ENCODE results near the gene LGALS16.

GRCh38 chr19:39705578-39706188, 50.0 kb downstream of the LGALS16 start:
- TF ChIP-seq, protein P1, sequence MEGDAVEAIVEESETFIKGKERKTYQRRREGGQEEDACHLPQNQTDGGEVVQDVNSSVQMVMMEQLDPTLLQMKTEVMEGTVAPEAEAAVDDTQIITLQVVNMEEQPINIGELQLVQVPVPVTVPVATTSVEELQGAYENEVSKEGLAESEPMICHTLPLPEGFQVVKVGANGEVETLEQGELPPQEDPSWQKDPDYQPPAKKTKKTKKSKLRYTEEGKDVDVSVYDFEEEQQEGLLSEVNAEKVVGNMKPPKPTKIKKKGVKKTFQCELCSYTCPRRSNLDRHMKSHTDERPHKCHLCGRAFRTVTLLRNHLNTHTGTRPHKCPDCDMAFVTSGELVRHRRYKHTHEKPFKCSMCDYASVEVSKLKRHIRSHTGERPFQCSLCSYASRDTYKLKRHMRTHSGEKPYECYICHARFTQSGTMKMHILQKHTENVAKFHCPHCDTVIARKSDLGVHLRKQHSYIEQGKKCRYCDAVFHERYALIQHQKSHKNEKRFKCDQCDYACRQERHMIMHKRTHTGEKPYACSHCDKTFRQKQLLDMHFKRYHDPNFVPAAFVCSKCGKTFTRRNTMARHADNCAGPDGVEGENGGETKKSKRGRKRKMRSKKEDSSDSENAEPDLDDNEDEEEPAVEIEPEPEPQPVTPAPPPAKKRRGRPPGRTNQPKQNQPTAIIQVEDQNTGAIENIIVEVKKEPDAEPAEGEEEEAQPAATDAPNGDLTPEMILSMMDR (IDR thresholded peaks at IDR 0.05) = no peak
- TF ChIP-seq EP300 (IDR thresholded peaks at IDR 0.05) = no peak

Measured in tibial nerve (tissue), 4 donors.